Smooth muscle cell of the coronary artery (primary cell): ENCODE results near the gene TTC12. TPM values are rescaled to one million over a fixed set of nuclear protein-coding genes. Genes with fewer than 3 reads are reported as not detected.

Experiments
- total RNA-seq: library from RNA; depleted of rRNA; stranded (reverse); fragments of >200 nt; gene quantifications from 2 replicates; pipeline ENCODE4 v1.2.3, GENCODE V29; 2014; ENCODE audit warnings: low replicate concordance

Gene TTC12
- 7.5 and 10.5 TPM in 2 replicates for total RNA-seq

GRCh38 chr11:113314389-113315301, at the start of gene TTC12:
TSS of gene TTC12 (plus strand) at chr11:113314583. CDS start at chr11:113316258, 1,675 bp downstream.

GRCh38 chr11:113387605-113388211, 73.3 kb downstream of the TTC12 start, which contains the start of gene ANKK1:
TSS of gene ANKK1 (plus strand) at chr11:113387779. CDS start at chr11:113387885, 106 bp downstream.

Other genes starting within 250 kb of the TTC12 start
- under 0.01 and 0.12 TPM in 2 replicates for gene ANKK1, start 73.2 kb downstream of the TTC12 start, total RNA-seq
- gene DRD2, start 160.8 kb downstream of the TTC12 start, total RNA-seq, result not detected in 2 replicates